ENCODE measurements around the gene PACS1.

DNA sequence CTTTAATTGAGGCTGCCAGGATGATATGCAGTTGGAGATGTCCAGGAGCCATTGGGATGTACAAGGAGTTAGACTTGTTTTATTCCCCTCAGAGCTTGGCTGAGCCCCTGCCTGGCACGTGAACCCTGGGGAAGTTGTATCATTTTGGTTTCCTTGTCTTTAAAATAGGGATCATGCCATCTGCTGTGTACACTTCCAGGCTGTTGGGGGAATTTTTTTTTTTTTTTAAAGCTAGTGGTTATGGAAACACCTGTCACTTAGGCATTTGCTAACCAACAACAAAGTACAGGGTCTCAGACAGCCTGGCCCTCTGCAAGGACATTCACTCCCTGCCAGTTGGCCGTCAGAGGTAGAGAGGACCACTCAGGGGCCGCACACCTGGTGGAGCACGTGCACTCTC, 189.9 kb downstream of the PACS1 start:
- TF ChIP-seq, protein P1, sequence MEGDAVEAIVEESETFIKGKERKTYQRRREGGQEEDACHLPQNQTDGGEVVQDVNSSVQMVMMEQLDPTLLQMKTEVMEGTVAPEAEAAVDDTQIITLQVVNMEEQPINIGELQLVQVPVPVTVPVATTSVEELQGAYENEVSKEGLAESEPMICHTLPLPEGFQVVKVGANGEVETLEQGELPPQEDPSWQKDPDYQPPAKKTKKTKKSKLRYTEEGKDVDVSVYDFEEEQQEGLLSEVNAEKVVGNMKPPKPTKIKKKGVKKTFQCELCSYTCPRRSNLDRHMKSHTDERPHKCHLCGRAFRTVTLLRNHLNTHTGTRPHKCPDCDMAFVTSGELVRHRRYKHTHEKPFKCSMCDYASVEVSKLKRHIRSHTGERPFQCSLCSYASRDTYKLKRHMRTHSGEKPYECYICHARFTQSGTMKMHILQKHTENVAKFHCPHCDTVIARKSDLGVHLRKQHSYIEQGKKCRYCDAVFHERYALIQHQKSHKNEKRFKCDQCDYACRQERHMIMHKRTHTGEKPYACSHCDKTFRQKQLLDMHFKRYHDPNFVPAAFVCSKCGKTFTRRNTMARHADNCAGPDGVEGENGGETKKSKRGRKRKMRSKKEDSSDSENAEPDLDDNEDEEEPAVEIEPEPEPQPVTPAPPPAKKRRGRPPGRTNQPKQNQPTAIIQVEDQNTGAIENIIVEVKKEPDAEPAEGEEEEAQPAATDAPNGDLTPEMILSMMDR (conservative IDR thresholded peaks at IDR 0.05) = no peak
- TF ChIP-seq EZH2 (IDR thresholded peaks at IDR 0.05; ENCODE audit: low read depth) = no peak
